ENCODE results near the gene AGRN. TPM values are rescaled to one million over a fixed set of nuclear protein-coding genes. Genes with fewer than 3 reads are reported as not detected.

The AGRN gene
- polyA plus RNA-seq, 1 donor, result 116 TPM

GRCh38 chr1:1047407-1047806 is 27.5 kb downstream of the AGRN start:
- Histone ChIP-seq H3K9me3 (ENCODE audit: control insufficient read depth, low read depth, low read length) (peaks cover 21% of the 10 kb centered on the region), H3K36me3 (ENCODE audit: control insufficient read depth, insufficient read depth, low read length) (peaks cover 75% of the 10 kb centered on the region), H3K4me3 (ENCODE audit: low read length) (no peak overlapping the region), H3K4me1 (ENCODE audit: control insufficient read depth, insufficient read depth, low read length) (no peaks in the 10 kb centered on the region), H3K27ac (ENCODE audit: low read length) (no peak overlapping the region), H3K27me3 (ENCODE audit: control insufficient read depth, insufficient read depth, low read length) (no peaks in the 10 kb centered on the region)
- WGBS (ENCODE audit: insufficient coverage, low lambda C conversion rate), result no CpG with 5 or more reads among the region's 19 CpGs
- no peak for DNase-seq

DNA sequence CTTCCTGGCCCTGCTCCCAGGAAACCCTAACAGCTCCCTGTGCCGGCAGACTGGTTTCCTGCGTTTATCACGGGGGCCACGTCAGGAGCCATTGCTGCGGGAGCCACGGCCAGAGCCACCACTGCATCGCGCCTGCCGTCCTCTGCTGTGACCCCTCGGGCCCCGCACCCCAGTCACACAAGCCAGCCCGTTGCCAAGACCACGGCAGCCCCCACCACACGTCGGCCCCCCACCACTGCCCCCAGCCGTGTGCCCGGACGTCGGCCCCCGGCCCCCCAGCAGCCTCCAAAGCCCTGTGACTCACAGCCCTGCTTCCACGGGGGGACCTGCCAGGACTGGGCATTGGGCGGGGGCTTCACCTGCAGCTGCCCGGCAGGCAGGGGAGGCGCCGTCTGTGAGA is 28.0 kb downstream of the AGRN start:
- H3K9me3 ChIP-seq (ENCODE audit: control insufficient read depth, low read depth, low read length), result peaks cover 16% of the 10 kb centered on the region
- WGBS (ENCODE audit: insufficient coverage, low lambda C conversion rate), result no CpG with 5 or more reads among the region's 25 CpGs
- no peaks in the 10 kb centered on the region for H3K27me3 ChIP-seq (ENCODE audit: control insufficient read depth, insufficient read depth, low read length)
- no peak overlapping the region for H3K4me3 ChIP-seq (ENCODE audit: low read length)
- peaks cover 75% of the 10 kb centered on the region for H3K36me3 ChIP-seq (ENCODE audit: control insufficient read depth, insufficient read depth, low read length)
- no peak for DNase-seq
- no peaks in the 10 kb centered on the region for H3K4me1 ChIP-seq (ENCODE audit: control insufficient read depth, insufficient read depth, low read length)
- H3K27ac ChIP-seq (ENCODE audit: low read length), result no peak overlapping the region

GRCh38 chr1:1048765-1049164 is 28.8 kb downstream of the AGRN start:
- Histone ChIP-seq H3K4me1 (ENCODE audit: control insufficient read depth, insufficient read depth, low read length) (no peaks in the 10 kb centered on the region), H3K9me3 (ENCODE audit: control insufficient read depth, low read depth, low read length) (peaks cover 8% of the 10 kb centered on the region), H3K4me3 (ENCODE audit: low read length) (no peak overlapping the region), H3K27me3 (ENCODE audit: control insufficient read depth, insufficient read depth, low read length) (no peaks in the 10 kb centered on the region), H3K36me3 (ENCODE audit: control insufficient read depth, insufficient read depth, low read length) (peaks cover 74% of the 10 kb centered on the region), H3K27ac (ENCODE audit: low read length) (no peak overlapping the region)
- 80% methylated on average over 1 of the region's 28 CpGs for WGBS (ENCODE audit: insufficient coverage, low lambda C conversion rate)
- no peak for DNase-seq

GRCh38 chr1:1049318-1050165 is 29.6 kb downstream of the AGRN start:
- WGBS (ENCODE audit: insufficient coverage, low lambda C conversion rate), result no CpG with 5 or more reads among the region's 57 CpGs
- H3K36me3 ChIP-seq (ENCODE audit: control insufficient read depth, insufficient read depth, low read length), result peaks cover 77% of the 10 kb centered on the region
- H3K4me3 ChIP-seq (ENCODE audit: low read length), result no peak overlapping the region
- no peaks in the 10 kb centered on the region for H3K27me3 ChIP-seq (ENCODE audit: control insufficient read depth, insufficient read depth, low read length)
- H3K4me1 ChIP-seq (ENCODE audit: control insufficient read depth, insufficient read depth, low read length), result no peaks in the 10 kb centered on the region
- no peak overlapping the region for H3K27ac ChIP-seq (ENCODE audit: low read length)
- DNase-seq, result no peak
- peaks cover 5% of the 10 kb centered on the region for H3K9me3 ChIP-seq (ENCODE audit: control insufficient read depth, low read depth, low read length)

GRCh38 chr1:1050577-1051052 is 30.7 kb downstream of the AGRN start:
- DNase-seq, result no peak

DNA sequence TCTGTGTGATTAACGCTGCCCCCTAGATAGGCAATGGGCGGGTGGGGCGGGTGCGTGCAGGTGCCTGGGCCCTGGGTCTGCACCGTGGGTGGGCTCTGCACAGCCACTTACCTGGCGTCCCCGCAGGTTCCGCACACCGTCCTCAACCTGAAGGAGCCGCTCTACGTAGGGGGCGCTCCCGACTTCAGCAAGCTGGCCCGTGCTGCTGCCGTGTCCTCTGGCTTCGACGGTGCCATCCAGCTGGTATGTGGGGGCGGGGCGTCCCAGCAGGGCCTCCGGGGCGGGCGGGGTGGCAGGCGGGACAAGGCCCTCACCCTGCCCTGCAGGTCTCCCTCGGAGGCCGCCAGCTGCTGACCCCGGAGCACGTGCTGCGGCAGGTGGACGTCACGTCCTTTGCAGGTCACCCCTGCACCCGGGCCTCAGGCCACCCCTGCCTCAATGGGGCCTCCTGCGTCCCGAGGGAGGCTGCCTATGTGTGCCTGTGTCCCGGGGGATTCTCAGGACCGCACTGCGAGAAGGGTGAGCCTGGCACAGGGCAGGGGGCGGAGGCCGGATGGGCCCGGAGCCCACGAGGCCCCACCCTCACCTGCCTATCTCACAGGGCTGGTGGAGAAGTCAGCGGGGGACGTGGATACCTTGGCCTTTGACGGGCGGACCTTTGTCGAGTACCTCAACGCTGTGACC is 31.3 kb downstream of the AGRN start:
- H3K4me1 ChIP-seq (ENCODE audit: control insufficient read depth, insufficient read depth, low read length), result no peaks in the 10 kb centered on the region
- H3K9me3 ChIP-seq (ENCODE audit: control insufficient read depth, low read depth, low read length), result peaks cover 10% of the 10 kb centered on the region
- H3K36me3 ChIP-seq (ENCODE audit: control insufficient read depth, insufficient read depth, low read length), result peaks cover 70% of the 10 kb centered on the region
- no peak overlapping the region for H3K27ac ChIP-seq (ENCODE audit: low read length)
- no peak overlapping the region for H3K4me3 ChIP-seq (ENCODE audit: low read length)
- no peaks in the 10 kb centered on the region for H3K27me3 ChIP-seq (ENCODE audit: control insufficient read depth, insufficient read depth, low read length)
- WGBS (ENCODE audit: insufficient coverage, low lambda C conversion rate), result no CpG with 5 or more reads among the region's 46 CpGs
- DNase-seq, result no peak

More at GRCh38 chr1:1050577-1051052, 30.7 kb downstream of the AGRN start:
- peaks cover 75% of the 10 kb centered on the region for H3K36me3 ChIP-seq (ENCODE audit: control insufficient read depth, insufficient read depth, low read length)
- WGBS (ENCODE audit: insufficient coverage, low lambda C conversion rate), result 83% methylated on average over 1 of the region's 32 CpGs
- H3K27me3 ChIP-seq (ENCODE audit: control insufficient read depth, insufficient read depth, low read length), result no peaks in the 10 kb centered on the region
- H3K9me3 ChIP-seq (ENCODE audit: control insufficient read depth, low read depth, low read length), result peaks cover 10% of the 10 kb centered on the region
- H3K27ac ChIP-seq (ENCODE audit: low read length), result no peak overlapping the region
- no peak overlapping the region for H3K4me3 ChIP-seq (ENCODE audit: low read length)
- no peaks in the 10 kb centered on the region for H3K4me1 ChIP-seq (ENCODE audit: control insufficient read depth, insufficient read depth, low read length)

DNA sequence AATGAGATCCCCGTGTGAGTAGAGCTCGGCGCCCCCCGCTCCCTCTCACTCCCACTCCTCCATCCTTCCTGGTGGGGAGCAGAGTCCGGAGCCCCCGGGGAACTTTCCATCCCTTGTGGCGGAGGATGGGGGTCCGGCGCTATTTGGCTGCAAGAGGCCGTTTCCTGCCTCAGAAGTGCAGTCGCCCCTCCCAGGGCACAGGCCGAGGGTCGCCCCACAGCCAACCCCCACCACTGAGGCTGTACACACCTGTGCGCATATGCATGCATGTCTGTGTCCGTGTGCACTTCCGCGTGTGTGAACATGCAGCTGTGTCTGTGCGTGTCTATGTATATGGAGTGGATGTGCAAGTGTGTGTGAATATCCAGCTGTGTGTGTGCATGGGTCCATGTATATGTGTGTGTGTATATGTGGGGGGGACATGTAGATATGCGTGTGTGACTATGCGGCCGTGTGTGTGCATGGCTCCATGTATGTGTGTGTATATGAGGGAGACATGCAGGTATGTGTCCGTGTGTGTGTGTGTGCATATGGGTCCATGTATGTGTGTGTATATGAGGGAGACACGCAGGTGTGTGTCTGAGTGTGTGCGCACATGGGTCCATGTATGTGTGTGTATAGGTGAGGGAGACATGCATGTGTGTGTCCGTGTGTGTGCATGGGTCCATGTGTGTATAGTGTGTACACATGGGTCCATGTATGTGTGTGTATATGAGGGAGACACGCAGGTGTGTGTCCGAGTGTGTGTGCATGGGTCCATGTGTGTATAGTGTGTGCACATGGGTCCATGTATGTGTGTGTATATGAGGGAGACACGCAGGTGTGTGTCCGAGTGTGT is 32.3 kb downstream of the AGRN start:
- no peak for DNase-seq
- Histone ChIP-seq H3K4me1 (ENCODE audit: control insufficient read depth, insufficient read depth, low read length) (no peaks in the 10 kb centered on the region), H3K9me3 (ENCODE audit: control insufficient read depth, low read depth, low read length) (peaks cover 10% of the 10 kb centered on the region), H3K27ac (ENCODE audit: low read length) (no peak overlapping the region), H3K4me3 (ENCODE audit: low read length) (no peak overlapping the region), H3K36me3 (ENCODE audit: control insufficient read depth, insufficient read depth, low read length) (peaks cover 61% of the 10 kb centered on the region), H3K27me3 (ENCODE audit: control insufficient read depth, insufficient read depth, low read length) (peaks cover 4% of the 10 kb centered on the region)
- no CpG with 5 or more reads among the region's 29 CpGs for WGBS (ENCODE audit: insufficient coverage, low lambda C conversion rate)

DNA sequence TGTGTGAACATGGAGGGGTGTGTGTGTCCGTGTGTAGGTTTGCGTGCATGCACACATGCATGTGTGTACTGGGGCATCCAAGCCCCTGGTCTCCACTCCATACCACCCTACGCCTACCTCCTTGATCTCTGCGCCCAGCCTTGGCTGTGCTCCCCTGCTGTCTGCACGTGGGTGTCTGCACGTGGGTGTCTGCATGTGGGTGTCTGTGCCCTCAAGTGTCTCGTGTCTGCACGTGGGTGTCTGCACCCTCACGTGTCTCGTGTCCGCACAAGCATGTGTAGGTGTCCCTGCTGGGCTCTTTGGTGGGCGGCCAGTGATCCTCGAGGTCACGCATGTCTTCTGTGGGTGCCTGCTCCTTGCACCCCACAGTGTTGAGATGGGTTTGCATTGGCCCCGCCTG is 33.1 kb downstream of the AGRN start:
- whole genome bisulfite sequencing (ENCODE audit: insufficient coverage, low lambda C conversion rate), result no CpG with 5 or more reads among the region's 15 CpGs
- Histone ChIP-seq H3K4me1 (ENCODE audit: control insufficient read depth, insufficient read depth, low read length) (peaks cover 1% of the 10 kb centered on the region), H3K4me3 (ENCODE audit: low read length) (no peak overlapping the region), H3K36me3 (ENCODE audit: control insufficient read depth, insufficient read depth, low read length) (peaks cover 55% of the 10 kb centered on the region), H3K9me3 (ENCODE audit: control insufficient read depth, low read depth, low read length) (peaks cover 10% of the 10 kb centered on the region), H3K27me3 (ENCODE audit: control insufficient read depth, insufficient read depth, low read length) (peaks cover 6% of the 10 kb centered on the region), H3K27ac (ENCODE audit: low read length) (no peak overlapping the region)
- DNase-seq, result no peak

- Histone ChIP-seq H3K9me3 (ENCODE audit: control insufficient read depth, low read depth, low read length) (peaks cover 10% of the 10 kb centered on the region), H3K4me1 (ENCODE audit: control insufficient read depth, insufficient read depth, low read length) (peaks cover 8% of the 10 kb centered on the region), H3K36me3 (ENCODE audit: control insufficient read depth, insufficient read depth, low read length) (peaks cover 55% of the 10 kb centered on the region), H3K27ac (ENCODE audit: low read length) (no peak overlapping the region), H3K4me3 (ENCODE audit: low read length) (no peak overlapping the region), H3K27me3 (ENCODE audit: control insufficient read depth, insufficient read depth, low read length) (peaks cover 13% of the 10 kb centered on the region)
- WGBS (ENCODE audit: insufficient coverage, low lambda C conversion rate), result no CpG with 5 or more reads among the region's 18 CpGs
- no peak for DNase-seq
Measured at GRCh38 chr1:1053682-1054081, 33.8 kb downstream of the AGRN start.

- no peak overlapping the region for H3K27ac ChIP-seq (ENCODE audit: low read length)
- H3K27me3 ChIP-seq (ENCODE audit: control insufficient read depth, insufficient read depth, low read length), result peaks cover 18% of the 10 kb centered on the region
- 83% methylated on average over 1 of the region's 18 CpGs for WGBS (ENCODE audit: insufficient coverage, low lambda C conversion rate)
- H3K36me3 ChIP-seq (ENCODE audit: control insufficient read depth, insufficient read depth, low read length), result peaks cover 53% of the 10 kb centered on the region
- DNase-seq, result no peak
- peaks cover 15% of the 10 kb centered on the region for H3K9me3 ChIP-seq (ENCODE audit: control insufficient read depth, low read depth, low read length)
- H3K4me3 ChIP-seq (ENCODE audit: low read length), result no peak overlapping the region
- H3K4me1 ChIP-seq (ENCODE audit: control insufficient read depth, insufficient read depth, low read length), result peaks cover 11% of the 10 kb centered on the region
Measured at GRCh38 chr1:1054099-1054700, 34.3 kb downstream of the AGRN start.

All from large intestine (tissue), 3 donors.